GM19193 (cell line): ENCODE results near the gene PELI3.

ENCODE experiments used
- POLR2A ChIP-seq: IDR thresholded peaks from 4 replicates; pipeline ENCODE4 v1.6.1; 2011; ENCODE audit not compliant: insufficient read depth, insufficient read length; ENCODE audit errors: extremely low read depth

PELI3 gene

DNA sequence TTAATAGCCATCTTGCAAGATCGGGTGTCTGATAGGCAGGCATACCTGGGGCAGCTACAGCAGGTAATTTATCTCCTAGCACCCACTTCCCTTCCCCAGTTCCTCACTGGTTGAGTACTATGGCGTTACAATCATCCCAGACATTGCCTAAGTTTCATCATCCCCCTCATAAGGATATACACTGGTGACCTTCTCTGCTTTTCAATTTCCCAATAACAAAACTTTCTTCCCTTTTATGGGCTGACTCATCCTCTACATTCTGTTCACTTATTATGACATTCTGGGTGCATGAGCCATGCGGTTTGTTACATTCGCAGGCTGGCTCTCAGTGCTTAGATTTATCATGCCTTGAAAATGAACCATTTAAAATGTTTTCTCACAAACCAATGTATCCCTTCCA is 23.1 kb upstream of the PELI3 start:
- TF ChIP-seq POLR2A: no peak

DNA sequence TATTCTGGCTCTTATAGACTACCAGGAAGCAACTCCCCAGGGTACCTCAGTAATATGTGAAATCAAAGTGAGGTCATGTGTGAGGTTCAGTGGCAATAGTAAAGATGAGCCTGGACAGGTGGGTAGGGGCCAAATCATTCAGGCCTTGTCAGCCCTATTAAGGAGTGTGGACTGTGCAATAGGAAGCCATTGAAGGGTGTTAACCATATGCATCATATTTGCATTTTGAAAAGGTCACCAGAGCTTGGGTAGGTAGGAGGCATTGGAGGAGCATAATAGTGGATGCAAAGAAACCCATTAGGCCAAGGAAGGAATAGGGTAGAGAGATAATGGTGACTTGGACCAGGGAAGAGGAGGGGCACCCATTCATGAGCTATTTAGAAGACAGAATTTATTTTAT is 19.7 kb upstream of the PELI3 start:
- no peak for TF ChIP-seq POLR2A

DNA sequence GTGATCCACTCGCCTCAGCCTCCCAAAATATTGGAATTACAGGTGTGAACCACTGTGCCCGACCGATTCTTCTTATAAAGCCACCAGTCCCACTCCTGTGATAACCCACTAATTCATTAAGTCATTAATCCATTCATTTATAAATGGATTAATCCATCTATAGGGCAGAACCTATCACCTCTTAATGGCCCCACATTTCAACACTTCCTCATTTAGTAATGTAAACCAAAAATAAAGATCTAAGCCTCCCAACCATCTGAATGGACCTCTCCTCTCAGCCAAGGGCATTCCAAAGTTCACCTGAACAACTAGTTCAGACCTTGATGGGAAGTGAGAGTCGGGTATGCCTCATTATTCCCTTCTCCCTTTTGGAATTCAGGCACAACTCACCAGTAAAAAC is 18.2 kb upstream of the PELI3 start:
- TF ChIP-seq POLR2A: no peak

DNA sequence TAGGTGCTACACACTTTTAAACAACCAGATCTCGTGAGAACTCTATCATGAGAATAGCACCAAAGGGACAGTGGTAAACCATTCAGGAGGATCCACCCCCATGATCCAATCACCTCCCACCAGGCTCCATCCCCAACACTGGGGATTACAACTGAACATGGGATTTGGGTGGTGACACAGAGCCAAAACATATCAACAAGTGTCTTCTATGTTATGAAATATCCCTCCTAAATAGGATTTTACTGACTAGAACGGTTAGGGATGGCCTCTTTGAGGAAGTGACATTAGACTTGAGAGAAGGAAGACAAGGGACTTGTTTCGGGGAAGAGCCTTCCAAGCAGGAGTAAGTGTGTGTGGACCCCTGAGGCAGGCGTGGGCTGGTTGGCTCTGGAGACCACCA is 16.1 kb upstream of the PELI3 start:
- TF ChIP-seq POLR2A: no peak

DNA sequence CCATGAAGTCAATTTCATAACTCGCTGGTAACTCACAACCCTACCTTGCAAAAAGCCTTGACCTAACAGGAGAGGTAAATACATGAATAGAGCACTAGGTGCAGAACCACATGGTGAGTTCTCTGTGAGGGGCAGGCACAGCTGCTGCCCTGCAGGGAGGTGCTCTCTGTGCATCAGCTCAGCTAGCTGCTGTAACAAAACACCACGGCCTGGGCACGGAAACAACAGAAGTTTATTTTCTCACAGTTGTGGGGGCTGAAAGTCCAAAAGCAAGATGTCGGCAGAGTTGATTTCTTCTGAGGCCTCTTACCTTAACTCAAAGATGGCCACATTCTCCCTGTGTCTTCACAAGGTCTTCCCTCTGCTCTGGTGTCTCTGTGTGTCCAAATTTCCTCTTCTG is 15.0 kb upstream of the PELI3 start:
- no peak for TF ChIP-seq POLR2A

DNA sequence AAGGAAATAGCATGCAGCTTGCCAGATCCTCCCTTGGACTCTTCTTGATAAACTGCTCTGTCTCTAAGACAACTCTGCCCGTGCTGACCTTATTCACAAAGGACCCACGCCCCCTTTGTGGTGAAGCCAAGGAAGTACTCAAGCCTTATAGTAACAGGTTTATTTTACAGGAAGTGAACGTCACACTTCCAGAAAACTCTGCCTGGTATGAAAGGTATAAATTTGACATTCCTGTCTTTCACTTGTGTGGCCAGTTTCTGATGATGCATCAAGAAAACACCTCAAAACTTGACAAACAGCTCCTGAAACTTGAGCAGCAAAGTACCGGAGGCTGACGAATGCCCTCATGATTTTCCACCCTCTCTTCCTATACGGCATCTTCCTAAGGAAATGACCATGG is 12.5 kb upstream of the PELI3 start:
- no peak for TF ChIP-seq POLR2A

DNA sequence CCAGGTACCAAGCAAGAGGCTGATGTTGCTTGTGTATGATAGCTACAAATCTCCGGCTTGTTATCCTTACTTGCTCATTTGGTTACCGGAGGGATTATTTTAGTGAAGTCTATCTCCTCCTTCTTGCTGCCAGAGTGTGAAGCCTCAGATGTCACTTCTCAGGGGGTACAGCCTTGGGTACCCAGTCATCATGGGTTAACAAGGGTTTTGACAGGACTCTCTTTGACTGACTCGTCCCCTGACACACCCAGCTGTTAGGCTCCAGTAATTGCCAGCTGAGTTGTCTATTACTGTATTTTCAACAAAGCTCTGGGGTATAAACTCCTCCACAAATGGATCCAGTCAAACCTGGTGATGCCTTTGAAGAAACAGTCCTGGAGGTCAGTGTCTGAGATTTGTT is 11.9 kb upstream of the PELI3 start:
- no peak for TF ChIP-seq POLR2A

DNA sequence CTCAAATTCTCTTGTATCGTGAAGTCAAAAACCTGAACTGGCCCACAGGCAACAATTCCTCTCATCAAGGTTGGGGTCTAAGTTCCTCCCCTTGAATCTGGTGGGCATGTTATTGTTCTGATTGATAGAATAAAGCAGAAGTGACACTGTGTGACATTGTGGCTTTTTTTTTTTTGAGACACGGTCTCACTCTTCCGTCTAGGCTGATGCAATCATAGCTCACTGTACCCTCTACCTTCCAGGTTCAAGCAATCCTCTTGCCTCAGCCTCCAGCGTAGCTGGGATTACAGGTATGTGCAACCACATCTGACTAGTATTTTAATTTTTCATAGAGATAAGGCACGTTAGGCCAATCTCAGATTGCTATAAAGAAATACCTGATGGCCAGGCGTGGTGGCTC is 8.9 kb upstream of the PELI3 start:
- TF ChIP-seq POLR2A: no peak

DNA sequence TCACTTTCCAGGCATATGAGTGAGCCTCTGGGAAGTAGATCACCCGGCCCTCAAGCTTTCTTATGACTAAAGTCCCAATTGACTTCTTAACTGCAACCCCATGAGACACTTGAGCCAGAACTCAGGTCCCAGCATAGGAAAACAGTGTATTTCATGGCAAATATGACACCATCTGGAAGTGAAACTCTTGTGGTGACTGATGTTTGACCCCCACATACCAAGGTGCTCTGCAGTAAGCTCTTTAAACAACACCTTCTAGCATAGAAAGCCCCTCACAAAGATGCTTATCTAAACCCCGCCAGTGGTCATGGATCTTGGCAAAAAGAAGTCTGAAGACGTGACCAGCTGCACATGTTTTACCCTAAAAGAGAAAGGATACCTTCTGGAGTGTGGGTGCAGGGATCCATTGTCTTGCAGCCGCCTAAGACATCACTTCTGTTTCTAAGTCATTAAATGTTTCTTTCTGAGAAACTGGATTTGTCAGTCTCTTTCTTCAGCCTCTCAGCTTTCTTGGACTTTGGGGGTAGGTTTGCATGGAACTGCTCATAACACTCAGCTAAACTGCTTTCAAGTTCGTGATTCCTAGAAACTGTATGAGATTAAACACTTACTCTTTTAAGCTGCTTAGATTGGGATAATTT is 7.4 kb upstream of the PELI3 start:
- TF ChIP-seq POLR2A: no peak

DNA sequence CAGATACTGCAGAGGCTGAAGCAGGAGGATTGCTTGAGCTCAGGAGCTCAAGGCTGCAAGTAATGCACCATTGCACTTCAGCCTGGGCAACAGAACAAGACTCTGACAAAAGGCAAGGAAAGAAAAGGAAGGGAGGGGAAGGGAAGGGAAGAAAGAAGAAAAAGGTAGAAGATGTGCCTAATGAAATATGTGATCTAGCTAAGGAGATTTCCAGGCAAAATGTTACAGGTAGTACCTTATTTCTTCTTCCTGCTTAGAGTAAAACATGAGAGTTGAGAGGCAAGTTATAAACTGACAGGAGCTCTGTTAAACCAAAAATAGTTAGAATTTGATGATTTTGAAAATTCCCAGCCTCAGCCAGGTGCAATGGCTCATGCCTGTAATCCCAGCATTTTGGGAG is 4.7 kb upstream of the PELI3 start:
- TF ChIP-seq POLR2A: no peak

DNA sequence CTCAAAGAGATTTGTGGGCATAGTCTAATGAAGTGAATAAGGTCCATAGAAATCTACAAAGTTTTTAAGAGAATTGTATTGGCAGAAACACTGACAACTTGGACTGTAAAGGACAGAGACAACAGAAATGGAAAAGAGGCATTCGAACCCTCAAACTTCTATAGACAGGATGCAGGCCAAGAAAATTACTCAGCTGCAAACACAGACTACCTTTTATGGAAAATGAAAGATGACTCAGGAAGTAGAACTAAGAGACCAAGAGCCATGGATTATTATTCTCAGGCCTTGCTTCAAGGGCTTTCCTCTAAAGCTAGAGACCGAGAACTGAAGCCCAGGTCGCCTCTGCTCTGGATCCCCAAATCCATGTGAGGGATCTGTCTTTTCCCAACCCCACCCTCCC is 3.8 kb upstream of the PELI3 start:
- TF ChIP-seq POLR2A: no peak

DNA sequence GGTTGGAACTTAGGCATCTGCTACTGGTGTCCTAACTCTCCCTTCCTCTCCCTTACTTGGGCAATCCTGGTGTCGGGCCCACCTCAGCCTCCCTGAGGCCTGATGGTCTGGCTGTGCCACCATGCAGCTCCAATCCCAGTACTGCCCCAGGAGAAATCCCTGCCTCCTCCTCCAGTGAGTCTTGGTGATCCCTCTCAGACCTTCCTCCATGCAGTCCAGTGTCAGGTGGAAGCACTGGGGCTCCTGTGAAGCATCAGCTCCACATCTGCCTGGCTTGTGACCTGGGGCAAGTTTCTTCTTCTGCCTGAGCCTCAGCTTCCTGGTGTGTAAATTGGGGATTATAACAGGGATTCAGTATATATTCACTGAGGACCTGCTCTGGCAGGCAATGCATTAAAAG is 1.8 kb upstream of the PELI3 start:
- no peak for TF ChIP-seq POLR2A

DNA sequence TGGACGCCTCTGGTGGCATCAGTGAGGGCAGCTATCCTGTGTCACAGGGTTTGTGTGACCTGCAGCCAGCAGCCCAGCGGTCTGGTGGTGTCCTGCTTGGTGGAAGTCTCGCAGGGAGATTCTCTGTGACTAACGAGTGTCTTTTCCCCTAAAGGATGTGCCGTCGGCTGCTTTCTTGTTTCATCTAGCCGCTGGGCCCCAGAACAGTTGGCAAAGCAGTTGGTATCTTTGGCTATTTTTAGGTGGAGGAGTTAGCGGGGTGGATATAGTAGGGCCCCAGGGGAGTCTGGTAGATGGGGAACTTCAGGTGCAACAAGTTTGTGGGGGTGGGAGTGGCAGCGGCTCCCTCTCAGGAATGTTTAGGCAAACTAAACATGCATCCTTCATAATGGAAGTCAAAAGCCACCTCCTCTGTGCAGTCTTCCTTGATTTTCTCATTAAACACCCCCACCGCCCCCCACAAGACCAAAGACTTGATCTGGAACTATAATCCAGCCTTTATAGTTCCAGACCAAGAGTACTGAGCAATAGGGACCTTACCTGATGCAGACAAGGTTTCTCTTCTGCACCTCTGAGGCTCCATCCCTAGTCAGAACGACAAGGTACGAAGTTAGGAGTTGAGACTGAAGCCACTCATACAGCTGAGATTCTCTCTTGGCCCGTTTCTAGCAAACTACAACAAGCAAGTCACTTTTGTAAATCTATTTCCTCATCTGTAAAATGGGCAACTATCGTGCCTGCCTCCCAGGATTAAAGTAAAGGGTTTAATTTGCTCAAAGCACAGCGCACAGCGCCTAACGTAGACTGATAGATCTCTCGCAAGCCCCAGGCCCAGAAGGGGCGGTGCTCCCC is 1.1 kb upstream of the PELI3 start:
- TF ChIP-seq POLR2A: no peak

DNA sequence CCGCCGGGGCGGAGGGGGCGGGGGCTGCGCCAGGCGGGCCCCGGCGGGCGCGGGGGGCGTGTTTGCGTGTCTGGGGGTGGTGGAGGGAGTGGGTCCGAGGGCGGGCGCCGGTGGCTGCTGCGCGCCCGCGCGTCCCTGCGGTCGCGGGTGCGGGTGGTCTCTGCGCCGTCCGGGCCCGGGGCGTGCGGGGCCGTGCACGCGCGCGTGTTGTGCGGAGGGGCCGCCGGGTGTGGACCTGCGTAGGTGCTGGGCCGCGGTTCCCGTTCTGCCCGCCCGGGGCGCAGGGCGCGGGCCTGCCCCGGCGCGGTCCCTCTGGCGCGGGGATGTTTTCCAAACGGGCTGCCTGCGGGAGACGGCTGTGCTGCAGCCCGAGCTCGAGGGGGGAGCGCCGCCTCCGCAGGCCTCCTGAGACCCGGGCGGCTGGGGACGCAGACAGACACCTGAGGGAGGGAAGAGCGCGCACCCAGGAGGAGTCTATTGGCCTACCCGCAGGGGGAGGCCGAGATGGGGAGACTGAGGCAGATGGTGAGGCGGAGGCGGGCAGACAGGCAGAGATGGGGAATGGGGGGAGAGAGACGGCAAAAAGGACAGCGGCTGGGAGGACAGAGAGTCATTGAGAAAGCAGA is 442 bp downstream of the PELI3 start:
- no peak for TF ChIP-seq POLR2A

DNA sequence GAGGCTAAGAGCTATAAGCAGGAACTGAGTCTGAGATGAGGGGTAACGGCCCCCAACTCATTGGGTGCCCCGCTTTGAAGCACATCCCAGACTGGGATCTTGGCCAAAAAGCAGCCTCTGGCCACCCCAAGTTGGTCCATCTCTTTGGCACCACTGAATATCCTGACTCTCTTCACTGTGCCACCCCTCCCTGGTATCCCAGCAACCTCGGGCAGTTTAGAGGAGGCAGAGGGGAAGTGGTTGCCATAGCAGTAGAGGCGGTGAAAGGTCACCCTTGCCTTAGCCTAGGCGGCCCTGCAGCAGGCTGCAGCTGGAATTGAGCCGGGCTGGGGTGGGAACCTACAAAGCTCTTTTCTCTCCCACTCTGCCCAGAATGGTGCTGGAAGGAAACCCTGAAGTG is 1.1 kb downstream of the PELI3 start:
- TF ChIP-seq POLR2A: no peak

DNA sequence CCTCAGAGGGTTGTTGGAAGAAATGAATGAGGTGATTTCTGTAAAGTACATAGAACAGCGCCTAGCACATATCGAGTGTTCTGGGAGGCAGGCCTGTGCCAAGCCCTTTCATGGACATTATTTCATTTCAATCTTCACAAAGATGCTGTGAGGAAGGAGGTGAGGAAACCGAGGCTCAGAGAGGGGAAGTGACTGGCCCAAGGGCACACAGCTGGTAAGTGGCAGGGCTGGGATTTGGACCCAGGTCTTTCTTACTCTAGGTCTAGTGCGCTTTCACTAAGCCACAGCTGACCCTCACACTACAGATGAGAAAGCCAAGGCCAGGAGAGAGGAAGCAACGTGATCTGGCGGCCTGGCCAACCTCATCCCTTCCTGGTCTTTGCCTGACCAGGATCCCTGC is 2.0 kb downstream of the PELI3 start:
- no peak for TF ChIP-seq POLR2A
